ENCODE results near the gene BATF2. TPM values are rescaled to one million over a fixed set of nuclear protein-coding genes. Genes with fewer than 3 reads are reported as not detected.

The BATF2 gene
- total RNA-seq, 4 donors from 2014 or later, result 0.68 to 1.9 (median 1.3) TPM; not detected in 1

DNA sequence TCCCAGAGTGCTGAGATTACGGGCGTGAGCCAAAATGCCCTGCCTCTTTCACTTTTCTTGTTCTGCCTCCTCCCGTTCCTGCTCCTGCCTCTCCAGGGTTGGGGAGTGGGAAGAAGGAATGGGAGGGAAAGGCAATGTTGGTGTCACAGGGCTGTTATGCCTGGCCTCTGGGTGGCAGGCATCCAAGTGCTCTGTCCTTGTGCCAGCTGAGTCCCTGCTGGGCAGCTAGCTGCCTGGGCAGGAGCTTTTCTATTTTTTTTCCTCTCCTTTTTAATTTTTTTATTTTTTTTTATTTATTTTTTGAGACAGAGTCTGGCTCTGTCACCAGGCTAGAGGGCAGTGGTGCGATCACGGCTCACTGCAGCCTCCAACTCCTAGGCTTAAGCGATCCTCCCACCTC is 40.2 kb upstream of the BATF2 start:
- TF ChIP-seq, protein P1, sequence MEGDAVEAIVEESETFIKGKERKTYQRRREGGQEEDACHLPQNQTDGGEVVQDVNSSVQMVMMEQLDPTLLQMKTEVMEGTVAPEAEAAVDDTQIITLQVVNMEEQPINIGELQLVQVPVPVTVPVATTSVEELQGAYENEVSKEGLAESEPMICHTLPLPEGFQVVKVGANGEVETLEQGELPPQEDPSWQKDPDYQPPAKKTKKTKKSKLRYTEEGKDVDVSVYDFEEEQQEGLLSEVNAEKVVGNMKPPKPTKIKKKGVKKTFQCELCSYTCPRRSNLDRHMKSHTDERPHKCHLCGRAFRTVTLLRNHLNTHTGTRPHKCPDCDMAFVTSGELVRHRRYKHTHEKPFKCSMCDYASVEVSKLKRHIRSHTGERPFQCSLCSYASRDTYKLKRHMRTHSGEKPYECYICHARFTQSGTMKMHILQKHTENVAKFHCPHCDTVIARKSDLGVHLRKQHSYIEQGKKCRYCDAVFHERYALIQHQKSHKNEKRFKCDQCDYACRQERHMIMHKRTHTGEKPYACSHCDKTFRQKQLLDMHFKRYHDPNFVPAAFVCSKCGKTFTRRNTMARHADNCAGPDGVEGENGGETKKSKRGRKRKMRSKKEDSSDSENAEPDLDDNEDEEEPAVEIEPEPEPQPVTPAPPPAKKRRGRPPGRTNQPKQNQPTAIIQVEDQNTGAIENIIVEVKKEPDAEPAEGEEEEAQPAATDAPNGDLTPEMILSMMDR (IDR thresholded peaks at IDR 0.05; ENCODE audit: low read depth), result no peak

DNA sequence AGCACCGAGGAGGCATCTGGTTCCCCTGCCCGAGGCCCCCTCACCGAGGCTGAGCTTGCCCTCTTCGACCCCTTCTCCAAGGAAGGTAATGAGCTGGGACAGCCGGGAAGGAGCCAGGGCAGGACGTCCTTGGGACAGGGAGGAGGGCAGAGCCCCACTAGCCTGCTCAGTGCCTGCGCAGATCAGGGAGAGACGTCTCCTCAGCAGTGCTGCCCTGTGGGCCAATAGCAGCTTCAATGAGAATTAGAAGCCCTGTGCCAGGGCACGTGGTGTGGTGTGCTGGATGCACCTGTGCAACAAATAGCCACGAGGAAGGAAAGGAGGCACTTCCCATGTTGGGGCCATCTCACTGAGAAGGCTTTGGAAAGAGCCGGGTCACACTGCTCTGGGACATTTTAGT is 38.8 kb upstream of the BATF2 start:
- TF ChIP-seq, protein P1 (IDR thresholded peaks at IDR 0.05; ENCODE audit: low read depth), result no peak

DNA sequence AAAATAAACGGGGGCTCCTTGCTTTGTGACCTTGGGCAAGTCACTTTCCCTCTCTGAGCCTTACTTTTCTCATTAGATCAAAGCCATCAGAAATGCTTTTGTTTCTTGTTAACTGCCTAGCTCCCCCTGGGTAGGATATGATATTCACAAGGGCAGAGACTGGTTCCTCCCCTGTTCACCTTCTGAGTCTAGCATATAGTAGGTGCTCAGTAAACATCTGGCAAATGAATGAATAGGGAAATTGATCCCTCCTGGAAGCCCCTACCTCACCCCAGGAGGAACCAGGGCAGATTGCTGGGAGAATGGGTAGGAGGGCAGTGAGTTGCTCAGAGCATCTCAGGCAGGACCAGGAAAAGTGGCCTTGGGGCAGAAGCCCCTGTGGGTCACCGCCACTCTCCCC is 37.7 kb upstream of the BATF2 start:
- TF ChIP-seq, protein P1 (IDR thresholded peaks at IDR 0.05; ENCODE audit: low read depth), result no peak

DNA sequence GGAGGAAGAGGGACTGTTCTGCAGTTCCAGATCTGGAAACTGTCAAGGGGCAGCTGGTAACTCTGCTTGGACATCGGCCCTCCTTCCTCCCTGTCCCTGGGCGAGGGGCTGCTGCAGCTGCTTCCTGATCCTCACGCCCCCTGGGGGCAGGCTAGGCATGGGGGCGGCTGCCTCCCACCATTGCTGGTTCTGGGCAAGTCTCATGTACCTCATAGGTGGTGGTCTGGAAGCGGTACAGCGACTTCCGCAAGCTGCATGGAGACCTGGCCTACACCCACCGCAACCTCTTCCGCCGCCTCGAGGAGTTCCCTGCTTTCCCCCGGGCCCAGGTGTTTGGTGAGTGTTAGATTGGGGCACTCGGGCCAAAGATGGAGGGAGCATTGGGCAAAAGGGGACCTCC is 35.4 kb upstream of the BATF2 start:
- TF ChIP-seq, protein P1 (IDR thresholded peaks at IDR 0.05; ENCODE audit: low read depth), result no peak

DNA sequence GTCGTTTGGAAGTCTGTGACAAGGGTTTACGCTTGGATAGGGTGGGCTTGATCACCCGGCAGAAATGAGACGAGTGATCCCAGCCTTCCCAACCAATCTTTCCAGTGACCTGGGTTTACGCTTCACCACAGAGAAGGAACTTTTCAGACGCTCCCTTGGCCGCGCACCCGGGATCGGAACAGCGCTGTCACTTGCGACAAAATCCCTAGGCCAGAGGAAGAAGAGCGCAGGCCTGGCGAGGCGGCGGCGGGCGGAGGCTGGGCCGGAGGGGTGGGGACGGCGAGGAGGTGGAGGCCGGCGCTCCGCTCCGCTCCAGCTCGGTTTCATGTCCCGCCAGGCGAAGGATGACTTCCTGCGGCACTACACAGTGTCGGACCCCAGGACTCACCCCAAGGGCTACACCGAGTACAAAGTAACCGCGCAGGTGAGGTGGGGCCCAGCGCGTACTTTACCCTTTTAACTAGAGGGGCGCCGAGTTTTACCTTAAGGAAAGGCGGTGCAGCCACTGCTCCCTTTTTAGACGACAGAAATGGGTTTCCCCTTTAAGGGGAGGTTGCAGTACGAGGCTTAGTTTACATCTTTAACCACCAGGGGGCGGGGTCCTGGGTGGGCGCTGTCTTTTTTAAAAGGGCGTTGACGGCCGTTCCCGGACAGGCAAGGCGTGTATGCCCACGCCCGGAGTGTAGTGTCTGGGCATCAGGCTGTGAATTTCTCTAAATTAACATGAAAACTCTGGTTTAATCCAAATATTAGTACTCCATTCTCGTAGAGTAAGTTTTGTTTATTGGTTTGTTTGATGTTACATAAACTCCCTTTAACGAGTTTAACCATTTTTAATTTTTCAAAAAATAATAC is 30.7 kb upstream of the BATF2 start, which contains the start of gene SNX15:
Gene SNX15, plus strand, starts transcription at position 227 of the 855 bp plus-strand sequence. Its CDS starts 99 bp downstream, at position 326.
- TF ChIP-seq, protein P1 (IDR thresholded peaks at IDR 0.05; ENCODE audit: low read depth), result no peak

DNA sequence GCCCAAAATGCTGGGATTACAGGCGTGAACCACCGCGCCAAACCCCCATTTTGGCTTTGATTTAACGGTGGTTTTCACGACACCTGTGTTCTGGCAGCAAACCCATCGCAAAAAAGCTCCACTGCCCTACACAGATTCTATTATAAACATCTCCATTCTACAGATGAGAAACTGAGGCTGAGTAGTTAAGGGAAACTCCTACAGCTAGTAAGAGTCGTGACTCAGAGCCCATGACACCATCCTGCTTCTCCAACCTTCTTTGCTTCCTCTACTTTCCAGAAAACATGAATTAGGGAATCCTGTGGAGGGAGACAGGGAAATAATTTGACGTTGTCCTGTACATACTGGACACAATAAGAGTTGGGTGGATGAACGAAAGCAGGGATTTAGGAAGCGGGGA is 30.0 kb upstream of the BATF2 start:
- TF ChIP-seq, protein P1 (IDR thresholded peaks at IDR 0.05; ENCODE audit: low read depth), result no peak

DNA sequence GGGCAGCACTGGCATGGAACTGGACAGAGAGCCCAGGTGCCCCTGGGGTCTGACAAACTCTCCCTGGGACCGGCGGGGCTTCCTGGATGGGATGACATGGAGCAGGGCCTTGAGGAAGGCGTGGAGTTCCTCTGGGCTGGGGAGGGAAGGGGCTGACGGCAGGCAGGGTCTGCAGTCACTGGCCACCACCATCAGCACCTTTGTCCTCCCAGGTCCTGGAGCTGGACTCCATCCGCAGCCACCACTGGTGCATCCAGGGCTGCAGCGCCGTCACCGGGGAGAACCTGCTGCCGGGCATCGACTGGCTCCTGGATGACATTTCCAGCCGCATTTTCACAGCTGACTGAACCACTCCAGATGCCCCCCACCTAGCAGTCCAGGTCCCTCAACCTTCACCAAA is 24.7 kb upstream of the BATF2 start:
- TF ChIP-seq, protein P1 (IDR thresholded peaks at IDR 0.05; ENCODE audit: low read depth), result no peak
